ENCODE results near the gene RPL22.

RPL22 gene

GRCh38 chr1:6166221-6166620 lies 33.2 kb downstream of the RPL22 start:
- ATAC-seq, result no peak
- TF ChIP-seq RARB (CRISPR knock-in tag; IDR thresholded peaks at IDR 0.05), result no peak
- TF ChIP-seq OSR1 (CRISPR knock-in tag; IDR thresholded peaks at IDR 0.05), result no peak
- TF ChIP-seq TOX (CRISPR knock-in tag; IDR thresholded peaks at IDR 0.05; ENCODE audit: borderline replicate concordance), result no peak
- no peak for TF ChIP-seq ZNF565 (CRISPR knock-in tag; conservative IDR thresholded peaks at IDR 0.05; ENCODE audit: low read depth)
- no peak for TF ChIP-seq PPARA (CRISPR knock-in tag; IDR thresholded peaks at IDR 0.05; ENCODE audit: borderline replicate concordance)
- TF ChIP-seq GLIS3 (CRISPR knock-in tag; IDR thresholded peaks at IDR 0.05), result no peak
- TF ChIP-seq POU6F1 (CRISPR knock-in tag; IDR thresholded peaks at IDR 0.05; ENCODE audit: borderline replicate concordance, low read depth), result no peak
- no peak for TF ChIP-seq TCF4 (CRISPR knock-in tag; IDR thresholded peaks at IDR 0.05; ENCODE audit: borderline replicate concordance)
- no peak for TF ChIP-seq ZNF8 (CRISPR knock-in tag; IDR thresholded peaks at IDR 0.05)
- no peak for TF ChIP-seq BACH2 (CRISPR knock-in tag; IDR thresholded peaks at IDR 0.05; ENCODE audit: borderline replicate concordance)
- no peak for TF ChIP-seq ZFP30 (CRISPR knock-in tag; IDR thresholded peaks at IDR 0.05)
- TF ChIP-seq CSDC2 (CRISPR knock-in tag; IDR thresholded peaks at IDR 0.05), result no peak
- TF ChIP-seq SNAI2 (CRISPR knock-in tag; IDR thresholded peaks at IDR 0.05), result no peak
- TF ChIP-seq ISL1 (CRISPR knock-in tag; IDR thresholded peaks at IDR 0.05), result no peak
- no peak for TF ChIP-seq ARNTL (CRISPR knock-in tag; IDR thresholded peaks at IDR 0.05; ENCODE audit: borderline replicate concordance, low read depth)
- no peak for TF ChIP-seq ZNF70 (CRISPR knock-in tag; IDR thresholded peaks at IDR 0.05)
- no peak for TF ChIP-seq ZC3H10 (CRISPR knock-in tag; IDR thresholded peaks at IDR 0.05)
- TF ChIP-seq, protein P1, sequence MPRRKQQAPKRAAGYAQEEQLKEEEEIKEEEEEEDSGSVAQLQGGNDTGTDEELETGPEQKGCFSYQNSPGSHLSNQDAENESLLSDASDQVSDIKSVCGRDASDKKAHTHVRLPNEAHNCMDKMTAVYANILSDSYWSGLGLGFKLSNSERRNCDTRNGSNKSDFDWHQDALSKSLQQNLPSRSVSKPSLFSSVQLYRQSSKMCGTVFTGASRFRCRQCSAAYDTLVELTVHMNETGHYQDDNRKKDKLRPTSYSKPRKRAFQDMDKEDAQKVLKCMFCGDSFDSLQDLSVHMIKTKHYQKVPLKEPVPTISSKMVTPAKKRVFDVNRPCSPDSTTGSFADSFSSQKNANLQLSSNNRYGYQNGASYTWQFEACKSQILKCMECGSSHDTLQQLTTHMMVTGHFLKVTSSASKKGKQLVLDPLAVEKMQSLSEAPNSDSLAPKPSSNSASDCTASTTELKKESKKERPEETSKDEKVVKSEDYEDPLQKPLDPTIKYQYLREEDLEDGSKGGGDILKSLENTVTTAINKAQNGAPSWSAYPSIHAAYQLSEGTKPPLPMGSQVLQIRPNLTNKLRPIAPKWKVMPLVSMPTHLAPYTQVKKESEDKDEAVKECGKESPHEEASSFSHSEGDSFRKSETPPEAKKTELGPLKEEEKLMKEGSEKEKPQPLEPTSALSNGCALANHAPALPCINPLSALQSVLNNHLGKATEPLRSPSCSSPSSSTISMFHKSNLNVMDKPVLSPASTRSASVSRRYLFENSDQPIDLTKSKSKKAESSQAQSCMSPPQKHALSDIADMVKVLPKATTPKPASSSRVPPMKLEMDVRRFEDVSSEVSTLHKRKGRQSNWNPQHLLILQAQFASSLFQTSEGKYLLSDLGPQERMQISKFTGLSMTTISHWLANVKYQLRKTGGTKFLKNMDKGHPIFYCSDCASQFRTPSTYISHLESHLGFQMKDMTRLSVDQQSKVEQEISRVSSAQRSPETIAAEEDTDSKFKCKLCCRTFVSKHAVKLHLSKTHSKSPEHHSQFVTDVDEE (CRISPR knock-in tag; IDR thresholded peaks at IDR 0.05), result no peak

DNA sequence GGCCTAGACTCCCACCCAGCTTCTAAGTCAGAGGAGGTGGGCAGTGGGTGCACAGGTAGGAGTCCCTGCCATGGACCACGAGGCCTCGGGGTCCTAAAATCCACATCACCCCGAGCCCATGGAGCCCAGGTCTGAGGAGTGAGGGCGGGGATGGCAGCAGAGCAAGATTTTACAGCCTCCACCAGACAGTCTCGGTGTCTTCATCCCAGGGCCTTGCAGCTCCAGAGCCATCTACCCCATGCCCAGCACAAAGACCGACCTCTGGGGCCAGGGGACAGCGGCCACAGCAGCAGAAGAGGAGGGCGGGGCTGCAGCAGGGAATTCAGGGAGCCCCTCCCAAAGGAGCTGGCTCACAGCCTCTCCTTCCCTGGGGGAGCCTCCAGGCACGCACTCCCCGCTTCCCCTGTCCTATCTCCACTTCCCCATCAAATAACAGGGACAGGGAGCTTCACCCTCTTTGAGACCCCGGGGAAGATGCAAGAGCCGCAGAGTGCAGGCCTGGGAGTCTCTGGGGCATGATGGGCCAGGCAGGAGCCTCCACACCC lies 33.9 kb downstream of the RPL22 start:
- TF ChIP-seq ZC3H10 (CRISPR knock-in tag; IDR thresholded peaks at IDR 0.05), result no peak
- no peak for TF ChIP-seq TCF4 (CRISPR knock-in tag; IDR thresholded peaks at IDR 0.05; ENCODE audit: borderline replicate concordance)
- TF ChIP-seq, protein P1 (CRISPR knock-in tag; IDR thresholded peaks at IDR 0.05), result no peak
- no peak for TF ChIP-seq SNAI2 (CRISPR knock-in tag; IDR thresholded peaks at IDR 0.05)
- TF ChIP-seq, protein P2, sequence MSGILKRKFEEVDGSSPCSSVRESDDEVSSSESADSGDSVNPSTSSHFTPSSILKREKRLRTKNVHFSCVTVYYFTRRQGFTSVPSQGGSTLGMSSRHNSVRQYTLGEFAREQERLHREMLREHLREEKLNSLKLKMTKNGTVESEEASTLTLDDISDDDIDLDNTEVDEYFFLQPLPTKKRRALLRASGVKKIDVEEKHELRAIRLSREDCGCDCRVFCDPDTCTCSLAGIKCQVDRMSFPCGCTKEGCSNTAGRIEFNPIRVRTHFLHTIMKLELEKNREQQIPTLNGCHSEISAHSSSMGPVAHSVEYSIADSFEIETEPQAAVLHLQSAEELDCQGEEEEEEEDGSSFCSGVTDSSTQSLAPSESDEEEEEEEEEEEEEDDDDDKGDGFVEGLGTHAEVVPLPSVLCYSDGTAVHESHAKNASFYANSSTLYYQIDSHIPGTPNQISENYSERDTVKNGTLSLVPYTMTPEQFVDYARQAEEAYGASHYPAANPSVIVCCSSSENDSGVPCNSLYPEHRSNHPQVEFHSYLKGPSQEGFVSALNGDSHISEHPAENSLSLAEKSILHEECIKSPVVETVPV (CRISPR knock-in tag; IDR thresholded peaks at IDR 0.05), result no peak
- TF ChIP-seq ESRRG (CRISPR knock-in tag; IDR thresholded peaks at IDR 0.05), result no peak
- TF ChIP-seq TOX (CRISPR knock-in tag; IDR thresholded peaks at IDR 0.05; ENCODE audit: borderline replicate concordance), result no peak
- TF ChIP-seq, protein P3, sequence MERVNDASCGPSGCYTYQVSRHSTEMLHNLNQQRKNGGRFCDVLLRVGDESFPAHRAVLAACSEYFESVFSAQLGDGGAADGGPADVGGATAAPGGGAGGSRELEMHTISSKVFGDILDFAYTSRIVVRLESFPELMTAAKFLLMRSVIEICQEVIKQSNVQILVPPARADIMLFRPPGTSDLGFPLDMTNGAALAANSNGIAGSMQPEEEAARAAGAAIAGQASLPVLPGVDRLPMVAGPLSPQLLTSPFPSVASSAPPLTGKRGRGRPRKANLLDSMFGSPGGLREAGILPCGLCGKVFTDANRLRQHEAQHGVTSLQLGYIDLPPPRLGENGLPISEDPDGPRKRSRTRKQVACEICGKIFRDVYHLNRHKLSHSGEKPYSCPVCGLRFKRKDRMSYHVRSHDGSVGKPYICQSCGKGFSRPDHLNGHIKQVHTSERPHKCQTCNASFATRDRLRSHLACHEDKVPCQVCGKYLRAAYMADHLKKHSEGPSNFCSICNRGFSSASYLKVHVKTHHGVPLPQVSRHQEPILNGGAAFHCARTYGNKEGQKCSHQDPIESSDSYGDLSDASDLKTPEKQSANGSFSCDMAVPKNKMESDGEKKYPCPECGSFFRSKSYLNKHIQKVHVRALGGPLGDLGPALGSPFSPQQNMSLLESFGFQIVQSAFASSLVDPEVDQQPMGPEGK (CRISPR knock-in tag; IDR thresholded peaks at IDR 0.05; ENCODE audit: borderline replicate concordance), result no peak
- TF ChIP-seq CSDC2 (CRISPR knock-in tag; IDR thresholded peaks at IDR 0.05), result no peak
- no peak for TF ChIP-seq PPARA (CRISPR knock-in tag; IDR thresholded peaks at IDR 0.05; ENCODE audit: borderline replicate concordance)
- TF ChIP-seq ZNF565 (CRISPR knock-in tag; conservative IDR thresholded peaks at IDR 0.05; ENCODE audit: low read depth), result no peak
- TF ChIP-seq BACH2 (CRISPR knock-in tag; IDR thresholded peaks at IDR 0.05; ENCODE audit: borderline replicate concordance), result no peak
- no peak for TF ChIP-seq OSR1 (CRISPR knock-in tag; IDR thresholded peaks at IDR 0.05)
- ATAC-seq, result no peak
